Measurements from ENCODE around the gene CAPSL.
"Not testable (repeated sequence)": the region's sequence is repeated elsewhere in the genome, so short reads cannot be mapped to it uniquely, and the experiment has no call there.

The CAPSL gene

DNA sequence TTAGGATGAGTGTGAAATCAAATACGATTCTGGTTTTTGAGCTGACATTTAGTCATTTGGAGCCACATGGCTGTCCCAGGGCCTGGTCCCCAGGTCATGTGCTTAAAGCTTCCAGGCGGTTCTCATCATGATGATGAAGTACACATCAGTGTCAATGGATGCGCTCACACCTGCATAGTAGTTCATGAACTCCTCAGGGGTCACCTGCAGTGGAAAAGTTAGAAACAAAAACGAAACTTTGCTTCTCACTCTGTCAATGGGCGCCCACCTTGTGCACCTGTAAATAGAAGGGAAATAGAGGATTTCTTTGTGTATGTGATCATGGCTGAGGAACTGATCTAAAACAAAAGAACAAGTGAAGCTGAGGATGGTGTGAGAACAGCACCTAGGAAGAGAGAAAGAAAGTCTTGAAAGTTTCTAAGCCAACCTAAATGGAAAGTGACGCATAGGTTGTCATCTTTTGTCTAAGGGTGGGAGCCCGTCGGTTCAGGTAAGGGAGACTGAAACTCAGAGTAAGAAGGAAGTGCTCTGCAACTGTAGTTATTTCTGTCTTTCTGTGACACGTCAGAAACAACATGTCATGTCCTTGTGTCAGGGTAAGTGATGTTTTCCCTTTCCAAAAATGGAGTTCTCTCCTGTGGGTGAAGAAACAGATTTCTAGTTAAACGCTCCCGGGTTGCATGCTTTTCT, 33.8 kb downstream of the CAPSL start:
- DNase-seq (ENCODE audit: low read depth), result no peak

GRCh38 chr5:35903631-35904203, 34.7 kb downstream of the CAPSL start:
- no peak for DNase-seq (ENCODE audit: low read depth)

GRCh38 chr5:35902046-35902672, 36.3 kb downstream of the CAPSL start:
- DNase-seq (ENCODE audit: low read depth), result no peak

GRCh38 chr5:35900972-35901695, 37.3 kb downstream of the CAPSL start:
- DNase-seq (ENCODE audit: low read depth), result no peak

DNA sequence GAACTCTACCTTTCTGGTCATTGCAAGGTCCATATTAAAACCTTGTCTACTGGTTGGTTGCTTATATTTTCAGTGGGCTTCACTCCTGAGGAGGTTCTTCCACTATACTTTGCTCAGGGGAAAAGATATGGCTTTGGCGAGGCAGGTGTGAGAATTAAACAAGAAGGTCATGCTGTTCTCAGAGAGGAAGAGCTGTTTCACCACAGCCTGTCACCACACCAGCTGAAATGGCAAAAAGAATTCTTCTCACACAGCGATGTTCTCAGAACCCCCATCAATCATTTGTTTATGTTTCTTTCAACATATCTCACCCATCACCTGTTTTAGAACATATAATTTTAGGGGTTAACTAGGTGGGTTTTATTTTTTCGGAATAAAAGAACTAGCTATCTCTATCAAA, 38.6 kb downstream of the CAPSL start:
- no peak for DNase-seq (ENCODE audit: low read depth)

- DNase-seq (ENCODE audit: low read depth), result no peak
Measured at GRCh38 chr5:35898952-35899660, 39.3 kb downstream of the CAPSL start.

DNA sequence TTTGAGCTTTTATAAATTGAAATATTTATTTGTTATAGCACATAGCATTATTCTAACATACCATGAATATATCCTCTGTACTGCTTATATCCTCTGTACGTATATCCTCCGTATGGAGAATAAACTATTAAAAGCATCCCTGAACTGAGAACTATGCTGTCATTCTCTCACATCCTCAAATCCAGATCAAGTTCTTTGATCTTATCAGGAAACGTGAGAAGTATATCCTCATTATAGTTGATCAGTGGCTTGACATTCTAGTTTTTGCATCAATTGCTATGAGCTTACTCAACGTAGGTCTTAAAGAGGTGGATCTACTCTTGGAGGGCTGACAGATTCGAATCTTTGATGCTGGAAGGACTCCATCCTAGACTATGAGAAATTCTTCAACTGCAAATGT, 44.3 kb downstream of the CAPSL start:
- DNase-seq (ENCODE audit: low read depth), result no peak

GRCh38 chr5:35892799-35893198, 45.6 kb downstream of the CAPSL start:
- not testable (repeated sequence) for DNase-seq (ENCODE audit: low read depth)

- no peak for DNase-seq (ENCODE audit: low read depth)
Measured at GRCh38 chr5:35890021-35891020, 48.1 kb downstream of the CAPSL start.

- no peak for DNase-seq (ENCODE audit: low read depth)
Measured at GRCh38 chr5:35887321-35888100, 50.9 kb downstream of the CAPSL start.

DNA sequence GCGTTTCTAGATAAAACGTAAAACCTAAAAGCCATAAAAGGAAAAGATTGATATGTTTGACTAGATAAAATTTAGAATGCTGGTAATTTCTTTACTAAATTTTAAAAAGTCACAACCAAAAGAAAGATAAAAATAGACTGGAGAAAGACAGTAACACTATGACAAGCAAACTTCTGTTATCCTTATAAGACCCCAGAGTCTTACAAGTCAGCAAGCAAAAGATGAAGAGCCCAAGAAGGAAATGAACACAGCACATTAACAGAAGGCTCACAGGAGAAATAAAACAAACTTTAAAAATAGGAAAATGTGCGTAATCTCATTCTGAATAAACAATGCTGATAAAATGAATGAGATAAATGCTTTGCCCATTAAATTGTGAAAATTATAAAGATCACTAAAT, 52.0 kb downstream of the CAPSL start:
- no peak for DNase-seq (ENCODE audit: low read depth)

DNA sequence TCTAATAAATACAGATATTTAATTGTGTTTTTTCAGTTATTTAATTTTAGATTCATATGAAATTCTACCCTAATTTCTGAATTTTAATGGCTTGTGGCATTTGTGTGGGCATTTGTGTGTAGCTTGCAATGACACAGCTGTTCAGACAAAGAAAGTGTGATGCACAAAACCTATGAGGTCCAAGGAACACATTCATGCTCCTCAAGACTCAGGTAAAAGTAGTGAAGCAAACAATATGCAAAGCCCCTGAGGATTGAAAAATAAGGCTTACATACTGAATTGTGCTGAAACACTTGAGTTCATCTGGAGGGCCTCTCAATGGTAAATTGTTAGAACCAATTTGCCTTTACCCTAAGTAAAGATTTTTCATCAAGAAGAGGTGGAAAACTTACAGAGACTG, 53.6 kb downstream of the CAPSL start:
- no peak for DNase-seq (ENCODE audit: low read depth)

DNA sequence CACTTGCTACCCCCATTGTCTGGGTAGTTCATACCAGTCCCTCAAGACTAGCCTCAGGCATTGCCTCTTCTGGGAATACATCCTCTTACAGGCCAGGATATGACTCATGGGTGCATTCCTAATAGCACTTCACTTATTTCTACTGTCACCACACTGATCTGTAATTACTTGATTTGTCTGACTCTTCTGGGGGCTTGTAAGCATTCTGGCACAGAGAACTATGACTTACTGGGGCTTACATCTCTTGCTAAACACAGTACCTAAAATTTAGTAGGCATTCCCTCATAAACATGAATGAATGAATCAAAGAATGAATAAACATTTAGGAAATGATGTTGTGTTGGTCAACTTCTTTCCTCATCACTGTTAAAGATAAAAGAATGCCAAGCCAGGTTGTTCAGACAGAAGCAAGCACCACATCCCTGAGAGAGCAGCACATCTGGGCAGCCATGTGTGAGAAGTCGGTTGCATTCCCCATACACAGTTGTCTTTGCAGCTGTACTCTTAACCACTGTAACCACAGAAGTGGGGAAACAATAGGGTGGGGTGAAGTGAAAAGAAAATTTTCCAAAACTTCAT, 54.1 kb downstream of the CAPSL start:
- DNase-seq (ENCODE audit: low read depth), result no peak

GRCh38 chr5:35881758-35882157, 56.7 kb downstream of the CAPSL start:
- DNase-seq (ENCODE audit: low read depth), result no peak

GRCh38 chr5:35880156-35880555, 58.3 kb downstream of the CAPSL start:
- DNase-seq (ENCODE audit: low read depth), result no peak

- no peak for DNase-seq (ENCODE audit: low read depth)
Measured at GRCh38 chr5:35879649-35880048, 58.8 kb downstream of the CAPSL start.

GRCh38 chr5:35879096-35879495, 59.3 kb downstream of the CAPSL start:
- no peak for DNase-seq (ENCODE audit: low read depth)

GRCh38 chr5:35878079-35878478, 60.3 kb downstream of the CAPSL start:
- no peak for DNase-seq (ENCODE audit: low read depth)

- DNase-seq (ENCODE audit: low read depth), result no peak
Measured at GRCh38 chr5:35877655-35878054, 60.8 kb downstream of the CAPSL start.

DNA sequence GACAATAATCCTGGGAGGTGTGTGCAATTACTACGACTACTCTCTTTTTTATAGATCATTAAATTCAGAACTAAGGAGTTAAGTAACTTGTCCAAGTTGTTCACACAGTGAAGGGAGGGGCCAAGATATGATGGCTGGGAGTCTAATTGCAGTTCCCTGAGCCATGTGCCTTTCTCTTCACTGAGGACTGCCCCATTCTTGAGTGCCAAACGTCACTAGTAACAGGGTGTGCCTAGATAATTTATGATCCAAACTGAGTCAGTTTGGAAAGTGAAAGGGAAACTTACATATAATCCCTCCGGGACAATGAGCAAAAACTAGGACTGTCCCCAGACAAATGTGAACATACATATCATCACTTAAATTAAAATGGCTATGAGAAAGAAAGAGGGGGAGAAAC, 61.5 kb downstream of the CAPSL start:
- DNase-seq (ENCODE audit: low read depth), result no peak

Measured in stimulated activated CD8-positive, alpha-beta memory T cell treated with anti-CD3 and anti-CD28 coated beads, Interleukin-12 subunit alpha, Interleukin-12 subunit beta, amount 100 ng/mL, for 1 hour (primary cell).